ENCODE results near the gene IDH2. TPM values are rescaled to one million over a fixed set of nuclear protein-coding genes. Genes with fewer than 3 reads are reported as not detected.
"Not testable (repeated sequence)": the region's sequence is repeated elsewhere in the genome, so short reads cannot be mapped to it uniquely, and the experiment has no call there.

IDH2 gene
- total RNA-seq, 1 donor from 2014 or later, result 126 TPM

GRCh38 chr15:90143166-90143655, 40.9 kb upstream of the IDH2 start:
- peak in 1 of 2 experiments; percentile 77 for DNase-seq (ENCODE audit: low spot score in 2 of 2, unreplicated experiment in 2 of 2)

GRCh38 chr15:90142216-90143165, 40.2 kb upstream of the IDH2 start:
- DNase-seq (ENCODE audit: low spot score in 2 of 2, unreplicated experiment in 2 of 2), result no peak
- Mint-ChIP-seq H3K4me3 (no peak overlapping the region), H3K4me1 (peaks cover 10% of the 10 kb centered on the region), H3K27me3 (ENCODE audit: low read depth) (no peaks in the 10 kb centered on the region), H3K27ac (peak overlapping the region; percentile 43), H3K36me3 (no peaks in the 10 kb centered on the region), H3K9me3 (no peaks in the 10 kb centered on the region)
- TF ChIP-seq, protein P1, sequence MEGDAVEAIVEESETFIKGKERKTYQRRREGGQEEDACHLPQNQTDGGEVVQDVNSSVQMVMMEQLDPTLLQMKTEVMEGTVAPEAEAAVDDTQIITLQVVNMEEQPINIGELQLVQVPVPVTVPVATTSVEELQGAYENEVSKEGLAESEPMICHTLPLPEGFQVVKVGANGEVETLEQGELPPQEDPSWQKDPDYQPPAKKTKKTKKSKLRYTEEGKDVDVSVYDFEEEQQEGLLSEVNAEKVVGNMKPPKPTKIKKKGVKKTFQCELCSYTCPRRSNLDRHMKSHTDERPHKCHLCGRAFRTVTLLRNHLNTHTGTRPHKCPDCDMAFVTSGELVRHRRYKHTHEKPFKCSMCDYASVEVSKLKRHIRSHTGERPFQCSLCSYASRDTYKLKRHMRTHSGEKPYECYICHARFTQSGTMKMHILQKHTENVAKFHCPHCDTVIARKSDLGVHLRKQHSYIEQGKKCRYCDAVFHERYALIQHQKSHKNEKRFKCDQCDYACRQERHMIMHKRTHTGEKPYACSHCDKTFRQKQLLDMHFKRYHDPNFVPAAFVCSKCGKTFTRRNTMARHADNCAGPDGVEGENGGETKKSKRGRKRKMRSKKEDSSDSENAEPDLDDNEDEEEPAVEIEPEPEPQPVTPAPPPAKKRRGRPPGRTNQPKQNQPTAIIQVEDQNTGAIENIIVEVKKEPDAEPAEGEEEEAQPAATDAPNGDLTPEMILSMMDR (IDR thresholded peaks at IDR 0.05; ENCODE audit: unreplicated experiment), result no peak

More at GRCh38 chr15:90143166-90143655, 40.9 kb upstream of the IDH2 start:
- Mint-ChIP-seq H3K36me3 (no peaks in the 10 kb centered on the region), H3K27me3 (ENCODE audit: low read depth) (no peaks in the 10 kb centered on the region), H3K4me3 (no peak overlapping the region), H3K27ac (no peak overlapping the region), H3K4me1 (peaks cover 10% of the 10 kb centered on the region), H3K9me3 (no peaks in the 10 kb centered on the region)
- TF ChIP-seq, protein P1 (IDR thresholded peaks at IDR 0.05; ENCODE audit: unreplicated experiment), result peak; percentile 36

DNA sequence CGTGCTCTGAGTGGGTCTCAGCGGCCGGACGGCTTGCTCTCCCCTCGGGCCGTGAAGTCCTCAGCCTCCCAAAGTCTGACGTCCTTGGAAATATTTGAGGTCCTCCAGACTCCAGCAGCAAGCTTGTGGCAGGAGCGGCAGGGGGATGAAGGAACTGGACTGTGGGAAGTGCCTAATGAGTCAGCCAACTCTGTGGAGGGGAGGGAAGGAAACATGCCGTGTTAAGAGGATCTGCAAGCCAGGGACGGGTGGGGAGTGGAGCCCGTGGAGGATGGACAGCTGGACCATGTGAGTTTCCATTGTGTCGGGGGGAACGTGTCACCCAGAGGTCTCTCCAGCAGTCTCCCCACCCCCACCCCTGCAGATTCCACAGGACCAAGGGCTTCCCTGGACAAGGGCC, 39.4 kb upstream of the IDH2 start:
- no peak overlapping the region for H3K4me3 Mint-ChIP-seq
- DNase-seq (ENCODE audit: low spot score in 2 of 2, unreplicated experiment in 2 of 2), result no peak

GRCh38 chr15:90139549-90139948, 37.3 kb upstream of the IDH2 start:
- not testable (repeated sequence) for H3K4me1 Mint-ChIP-seq; H3K36me3 Mint-ChIP-seq; H3K4me3 Mint-ChIP-seq; H3K27ac Mint-ChIP-seq; H3K9me3 Mint-ChIP-seq; H3K27me3 Mint-ChIP-seq (ENCODE audit: low read depth); DNase-seq (ENCODE audit: low spot score in 2 of 2, unreplicated experiment in 2 of 2)

More for the DNA sequence above, 39.4 kb upstream of the IDH2 start:
- Mint-ChIP-seq H3K27me3 (ENCODE audit: low read depth) (no peaks in the 10 kb centered on the region), H3K4me1 (peaks cover 10% of the 10 kb centered on the region), H3K27ac (no peak overlapping the region), H3K9me3 (no peaks in the 10 kb centered on the region), H3K36me3 (no peaks in the 10 kb centered on the region)
- TF ChIP-seq, protein P1 (IDR thresholded peaks at IDR 0.05; ENCODE audit: unreplicated experiment), result no peak

DNA sequence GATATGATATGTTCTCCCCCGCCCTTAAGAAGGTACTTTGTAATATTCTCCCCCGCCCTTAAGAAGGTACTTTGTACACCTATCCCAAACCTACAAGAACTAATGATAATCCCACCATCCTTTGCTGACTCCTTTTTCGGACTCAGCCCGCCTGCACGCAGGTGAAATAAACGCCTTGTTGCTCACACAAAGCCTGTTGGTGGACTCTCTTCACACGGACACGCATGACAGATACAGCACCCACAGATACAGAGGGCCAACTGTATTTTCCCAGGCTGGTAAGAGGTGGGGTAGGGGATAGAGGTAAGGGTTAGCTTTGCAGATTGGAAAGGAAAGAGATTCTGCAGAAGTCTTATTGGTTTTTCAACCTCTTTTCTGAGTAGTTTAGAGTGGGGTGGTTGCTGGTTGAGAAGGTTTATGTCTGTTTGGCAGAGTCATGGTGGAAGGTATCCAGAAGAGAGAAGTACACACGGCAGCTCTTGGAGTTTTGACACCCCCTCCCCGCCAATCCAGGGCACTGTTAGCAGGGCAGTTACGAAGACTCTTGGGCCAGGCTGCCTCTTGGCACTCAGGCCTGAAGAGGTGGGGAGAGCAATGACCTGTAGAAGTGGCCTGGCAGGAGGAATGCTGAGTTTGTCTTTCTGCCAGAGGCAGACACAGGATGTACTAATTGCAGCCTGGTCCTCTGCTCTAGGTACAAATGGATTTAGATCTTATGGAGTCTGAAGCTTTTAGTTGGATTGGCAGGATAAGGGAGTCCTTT, 36.0 kb upstream of the IDH2 start:
- Mint-ChIP-seq H3K27me3 (ENCODE audit: low read depth) (peaks cover 4% of the 10 kb centered on the region), H3K4me1 (peaks cover 5% of the 10 kb centered on the region), H3K4me3 (no peak overlapping the region), H3K27ac (no peak overlapping the region), H3K9me3 (no peaks in the 10 kb centered on the region), H3K36me3 (no peaks in the 10 kb centered on the region)
- no peak for DNase-seq (ENCODE audit: low spot score in 2 of 2, unreplicated experiment in 2 of 2)
- TF ChIP-seq, protein P1 (IDR thresholded peaks at IDR 0.05; ENCODE audit: unreplicated experiment), result no peak

Measured in mesothelial cell of epicardium (in vitro differentiated cells).